Immature natural killer cell (primary cell): ENCODE measurements around the gene HDAC10. TPM values are rescaled to one million over a fixed set of nuclear protein-coding genes. Genes with fewer than 3 reads are reported as not detected.

Experiments
- polyA plus RNA-seq, 3 donors: library from polyadenylated mRNA; unstranded; fragments of 300-500 nt; fragmentation: Illumina TruSeq; gene quantifications; one replicate each; pipeline ENCODE4 v1.2.3, GENCODE V29; 2021

Gene HDAC10
- polyA plus RNA-seq, 3 donors from 2014 or later, result 10.0 to 13.4 (median 11.2) TPM

Other genes starting within 250 kb of the HDAC10 start
- not detected for gene IL17REL, start 238.5 kb downstream of the HDAC10 start, polyA plus RNA-seq
- gene TTLL8, start 193.0 kb downstream of the HDAC10 start, polyA plus RNA-seq, result not detected
- 100 to 1,000 TPM in 1 of 3 donors, 10 to 100 TPM in 2; 64.8 to 123 (median 71.7) TPM for gene MLC1, start 165.8 kb downstream of the HDAC10 start, polyA plus RNA-seq
- gene MOV10L1, start 161.3 kb downstream of the HDAC10 start, polyA plus RNA-seq, result 1 to 10 TPM in 1 of 3 donors, not detected in 2; 1.4 TPM
- gene PANX2, start 80.5 kb downstream of the HDAC10 start, polyA plus RNA-seq, result under 1 TPM in 1 of 3 donors, not detected in 2; 0.07 TPM
- gene TRABD, start 65.4 kb downstream of the HDAC10 start, polyA plus RNA-seq, result 10 to 100 TPM; 33.2 to 63.5 (median 35.3) TPM
- gene SELENOO, start 50.3 kb downstream of the HDAC10 start, polyA plus RNA-seq, result 1 to 10 TPM; 2.6 to 5.7 (median 3.6) TPM
- 10 to 100 TPM in 2 of 3 donors, 1 to 10 TPM in 1; 5.2 to 18.0 (median 12.4) TPM for gene TUBGCP6, start 6.2 kb downstream of the HDAC10 start, polyA plus RNA-seq
- gene MAPK12, start 10.4 kb upstream of the HDAC10 start, polyA plus RNA-seq, result under 1 TPM in 2 of 3 donors, not detected in 1; 0.13 to 0.31 TPM
- gene MAPK11, start 19.1 kb upstream of the HDAC10 start, polyA plus RNA-seq, result under 1 TPM in 2 of 3 donors, not detected in 1; 0.12 to 0.22 TPM
- 1 to 10 TPM in 2 of 3 donors, not detected in 1; 1.1 to 1.6 TPM for gene PLXNB2, start 56.4 kb upstream of the HDAC10 start, polyA plus RNA-seq
- gene DENND6B, start 75.7 kb upstream of the HDAC10 start, polyA plus RNA-seq, result under 1 TPM in 2 of 3 donors, not detected in 1; 0.23 to 0.34 TPM
- 10 to 100 TPM; 13.5 to 43.5 (median 19.6) TPM for gene PPP6R2, start 92.1 kb upstream of the HDAC10 start, polyA plus RNA-seq
- gene SBF1, start 223.8 kb upstream of the HDAC10 start, polyA plus RNA-seq, result 10 to 100 TPM; 12.1 to 42.8 (median 14.2) TPM
- under 1 TPM in 1 of 3 donors, not detected in 2; 0.38 TPM for gene ADM2, start 230.3 kb upstream of the HDAC10 start, polyA plus RNA-seq
- gene MIOX, start 235.6 kb upstream of the HDAC10 start, polyA plus RNA-seq, result not detected